KOPT-K1 (cell line): Measurements from ENCODE around the gene FLOT2.
"Not testable (repeated sequence)": the region's sequence is repeated elsewhere in the genome, so short reads cannot be mapped to it uniquely, and the experiment has no call there.

Experiments
- H3K27ac ChIP-seq: fragments of 200-600 bp; sonication (generic); 2 replicates; pipeline ENCODE4 v1.5.1; 2016; ENCODE audit warnings: antibody characterized with exemption, mild to moderate bottlenecking, low read depth, low read length; ENCODE audit not compliant: poor library complexity, severe bottlenecking
- H3K36me3 ChIP-seq: fragments of 200-600 bp; sonication (generic); 2 replicates; pipeline ENCODE4 v1.5.1; 2017; ENCODE audit warnings: antibody characterized with exemption, mild to moderate bottlenecking, low read length, moderate library complexity; ENCODE audit not compliant: insufficient read depth
- H3K9me3 ChIP-seq: fragments of 200-600 bp; sonication (generic); 2 replicates; pipeline ENCODE4 v1.5.1; 2017; ENCODE audit warnings: antibody characterized with exemption, low read length, mild to moderate bottlenecking; ENCODE audit not compliant: insufficient read depth, poor library complexity, severe bottlenecking

FLOT2 gene

GRCh38 chr17:28858801-28859355, 38.7 kb downstream of the FLOT2 start:
- no peaks in the 10 kb centered on the region for H3K9me3 ChIP-seq
- H3K27ac ChIP-seq = no peak overlapping the region
- peaks cover 54% of the 10 kb centered on the region for H3K36me3 ChIP-seq

GRCh38 chr17:28857905-28858800, 39.4 kb downstream of the FLOT2 start:
- no peak overlapping the region for H3K27ac ChIP-seq
- H3K9me3 ChIP-seq = no peaks in the 10 kb centered on the region
- peaks cover 54% of the 10 kb centered on the region for H3K36me3 ChIP-seq

GRCh38 chr17:28856028-28856574, 41.4 kb downstream of the FLOT2 start:
- H3K36me3 ChIP-seq = peaks cover 47% of the 10 kb centered on the region
- H3K27ac ChIP-seq = peak overlapping the region; percentile 72

GRCh38 chr17:28855336-28855679, 42.2 kb downstream of the FLOT2 start:
- peak overlapping the region; percentile 72 for H3K27ac ChIP-seq

More at GRCh38 chr17:28856028-28856574, 41.4 kb downstream of the FLOT2 start:
- no peaks in the 10 kb centered on the region for H3K9me3 ChIP-seq

GRCh38 chr17:28854457-28855335, 42.8 kb downstream of the FLOT2 start, which contains the start of gene ERAL1:
Gene ERAL1 (plus strand): TSS chr17:28855016. CDS start chr17:28855035, 19 bp downstream.
- peaks cover 36% of the 10 kb centered on the region for H3K36me3 ChIP-seq
- peak within 1 kb of the TSS; percentile 72 for H3K27ac ChIP-seq
- no peaks in the 10 kb centered on the region for H3K9me3 ChIP-seq

More at GRCh38 chr17:28855336-28855679, 42.2 kb downstream of the FLOT2 start:
- H3K9me3 ChIP-seq = no peaks in the 10 kb centered on the region
- peaks cover 41% of the 10 kb centered on the region for H3K36me3 ChIP-seq

- Histone ChIP-seq H3K27ac (no peak overlapping the region), H3K36me3 (peaks cover 23% of the 10 kb centered on the region), H3K9me3 (no peaks in the 10 kb centered on the region)
Measured at GRCh38 chr17:28853295-28853694, 44.2 kb downstream of the FLOT2 start.

GRCh38 chr17:28849281-28849680, 48.3 kb downstream of the FLOT2 start:
- no peaks in the 10 kb centered on the region for H3K36me3 ChIP-seq
- H3K9me3 ChIP-seq = no peaks in the 10 kb centered on the region
- H3K27ac ChIP-seq = no peak overlapping the region

- H3K27ac ChIP-seq, H3K9me3 ChIP-seq, H3K36me3 ChIP-seq: not testable (repeated sequence)
Measured at GRCh38 chr17:28848667-28849066, 48.9 kb downstream of the FLOT2 start.

GRCh38 chr17:28846699-28847098, 50.8 kb downstream of the FLOT2 start:
- H3K27ac ChIP-seq, H3K9me3 ChIP-seq, H3K36me3 ChIP-seq: not testable (repeated sequence)

GRCh38 chr17:28846231-28846630, 51.3 kb downstream of the FLOT2 start:
- no peaks in the 10 kb centered on the region for H3K9me3 ChIP-seq
- H3K36me3 ChIP-seq = no peaks in the 10 kb centered on the region
- no peak overlapping the region for H3K27ac ChIP-seq

GRCh38 chr17:28843816-28844148, 53.8 kb downstream of the FLOT2 start:
- Histone ChIP-seq H3K9me3 (no peaks in the 10 kb centered on the region), H3K27ac (no peak overlapping the region), H3K36me3 (no peaks in the 10 kb centered on the region)

- H3K36me3 ChIP-seq = no peaks in the 10 kb centered on the region
- peak within 1 kb of the TSS; percentile 70 for H3K27ac ChIP-seq
- no peaks in the 10 kb centered on the region for H3K9me3 ChIP-seq
Measured at GRCh38 chr17:28842282-28843012, 55.1 kb downstream of the FLOT2 start, which contains the start of gene FAM222B. Gene FAM222B (minus strand): TSS chr17:28842790. CDS start chr17:28766667, 76,123 bp downstream.

GRCh38 chr17:28841901-28842281, 55.6 kb downstream of the FLOT2 start:
- Histone ChIP-seq H3K27ac (peak overlapping the region; percentile 70), H3K36me3 (no peaks in the 10 kb centered on the region)

GRCh38 chr17:28839221-28839620, 58.3 kb downstream of the FLOT2 start:
- no peaks in the 10 kb centered on the region for H3K9me3 ChIP-seq
- H3K36me3 ChIP-seq = peaks cover 4% of the 10 kb centered on the region; the same call in 1 of the 2 replicates
- no peak overlapping the region for H3K27ac ChIP-seq

More at GRCh38 chr17:28841901-28842281, 55.6 kb downstream of the FLOT2 start:
- no peaks in the 10 kb centered on the region for H3K9me3 ChIP-seq
